Liver (tissue), 9 donors: ENCODE measurements around the gene MEF2A. TPM values are rescaled to one million over a fixed set of nuclear protein-coding genes. Genes with fewer than 3 reads are reported as not detected.

Experiments used
- DNase-seq: peaks from one replicate; pipeline ENCODE4 v3.0.0-alpha.2; 2017; ENCODE audit warnings: low spot score
- H3K27ac ChIP-seq, 2 donors: one replicate each; pipeline ENCODE4 v1.7.0; 2013; ENCODE audit warnings: inconsistent platforms in 2 of 2, low read length in 2 of 2, control low read depth in 1 of 2, low read depth in 1 of 2, mild to moderate bottlenecking in 1 of 2
- H3K27me3 ChIP-seq, 4 donors: one replicate each; pipeline versions ENCODE4 v1.6.1 to v1.7.0; 2013; ENCODE audit warnings: low read length in 3 of 4, inconsistent platforms in 1 of 4, mild to moderate bottlenecking in 1 of 4, moderate library complexity in 1 of 4; ENCODE audit not compliant: control insufficient read depth in 4 of 4, insufficient read depth in 4 of 4
- H3K36me3 ChIP-seq, 4 donors: one replicate each; pipeline versions ENCODE4 v1.6.1 to v1.7.0; 2013; ENCODE audit warnings: low read length in 3 of 4, mild to moderate bottlenecking in 3 of 4, low read depth in 1 of 4, moderate library complexity in 1 of 4; ENCODE audit not compliant: control insufficient read depth in 4 of 4, insufficient read depth in 3 of 4
- H3K4me1 ChIP-seq, 4 donors: one replicate each; pipeline versions ENCODE4 v1.6.1 to v1.7.0; 2013; ENCODE audit warnings: low read length in 3 of 4, mild to moderate bottlenecking in 3 of 4, moderate library complexity in 1 of 4; ENCODE audit not compliant: control insufficient read depth in 4 of 4, insufficient read depth in 4 of 4
- H3K4me3 ChIP-seq, 3 donors: one replicate each; pipeline versions ENCODE4 v1.6.1 to v1.7.0; 2013; ENCODE audit warnings: low read length in 3 of 3, control low read depth in 1 of 3, low read depth in 1 of 3, mild to moderate bottlenecking in 1 of 3
- H3K9ac ChIP-seq, 2 donors: one replicate each; pipeline ENCODE4 v1.7.0; 2013; ENCODE audit warnings: low read length in 2 of 2, mild to moderate bottlenecking in 2 of 2, moderate library complexity in 2 of 2, control low read depth in 1 of 2, low read depth in 1 of 2
- H3K9me3 ChIP-seq, 4 donors: one replicate each; pipeline versions ENCODE4 v1.6.1 to v1.7.0; 2013; ENCODE audit warnings: low read length in 3 of 4; ENCODE audit not compliant: control insufficient read depth in 4 of 4
- ATF3 ChIP-seq: IDR thresholded peaks from 2 replicates; pipeline ENCODE4 v1.6.1; 2016; ENCODE audit warnings: antibody characterized with exemption
- CTCF ChIP-seq: fragments of 150-350 bp; IDR thresholded peaks from 2 replicates; pipeline ENCODE4 v1.5.1; 2017; ENCODE audit warnings: improper control_type of control experiment, low read depth, low read length; ENCODE audit not compliant: missing input control
- FOXA1 ChIP-seq: IDR thresholded peaks from 2 replicates; pipeline ENCODE4 v1.6.1; 2016; ENCODE audit warnings: antibody characterized with exemption
- FOXA2 ChIP-seq: IDR thresholded peaks from 2 replicates; pipeline ENCODE4 v1.6.1; 2016; ENCODE audit warnings: antibody characterized with exemption
- JUND ChIP-seq, 2 donors: IDR thresholded peaks; 2 replicates each; pipeline ENCODE4 v1.6.1; 2016; ENCODE audit warnings: antibody characterized with exemption in 2 of 2
- RAD21 ChIP-seq, 2 donors: IDR thresholded peaks; 2 replicates each; pipeline ENCODE4 v1.6.1; 2016; ENCODE audit warnings: antibody characterized with exemption in 2 of 2, mild to moderate bottlenecking in 2 of 2
- REST ChIP-seq: IDR thresholded peaks from 2 replicates; pipeline ENCODE4 v1.6.1; 2016; ENCODE audit warnings: antibody characterized with exemption, mild to moderate bottlenecking
- TAF1 ChIP-seq: conservative IDR thresholded peaks from 2 replicates; pipeline ENCODE4 v1.6.1; 2016; ENCODE audit warnings: antibody characterized with exemption, mild to moderate bottlenecking
- ZBTB33 ChIP-seq: IDR thresholded peaks from 2 replicates; pipeline ENCODE4 v1.6.1; 2016; ENCODE audit warnings: antibody characterized with exemption
- WGBS: extraction: QIAGEN DNeasy Blood & Tissue Kit; methylation state at CpG from one replicate; pipeline ENCODE4 v1.1.7; 2013; 5-methylcytosine and 5-hydroxymethylcytosine counted together
- polyA plus RNA-seq, 2 donors: library from polyadenylated mRNA; stranded (reverse) in 1 of 2; unstranded in 1 of 2; fragments of 200-250 nt in 1 of 2; fragments of >200 nt in 1 of 2; fragmentation: Nextera tagmentation in 1 of 2; extraction: Ambion mirVana in 1 of 2; gene quantifications; one replicate each; pipeline versions ENCODE4 v1.2.1 to v1.2.3, GENCODE V29; 2013 to 2015
- total RNA-seq, 2 donors: library from RNA; depleted of rRNA; stranded (reverse); fragments of >200 nt; gene quantifications; one replicate each; pipeline ENCODE4 v1.2.3, GENCODE V29; 2014
- donor health status: healthy.
- donor health status: healthy.
- donor health status: healthy.
- donor health status: healthy.
- donor health status: healthy.

Gene MEF2A
- total and polyA plus RNA-seq, 4 donors: 8.5 to 45.9 (median 18.2) TPM

- no peaks in the 10 kb centered on the region for H3K9me3 ChIP-seq
- TF ChIP-seq FOXA1 (no peak), ATF3 (no peak), FOXA2 (no peak), REST (no peak)
- H3K4me1 ChIP-seq: peaks cover 4 to 17% (median 11%) of the 10 kb centered on the region in 4 donors
- H3K36me3 ChIP-seq: no peaks in the 10 kb centered on the region
- H3K4me3 ChIP-seq: no peak overlapping the region
- no peak overlapping the region for H3K9ac ChIP-seq
- peak overlapping the region in 1 of 2 donors; percentile 53 for H3K27ac ChIP-seq
- H3K27me3 ChIP-seq: no peaks in the 10 kb centered on the region
- no peak for DNase-seq
- WGBS: 86% methylated on average over 6 of the region's 6 CpGs
These were observed 27.3 kb downstream of the MEF2A start for GRCh38 chr15:99593070-99593469.

GRCh38 chr15:99594916-99595315 is 29.1 kb downstream of the MEF2A start:
- no peak overlapping the region for H3K27ac ChIP-seq
- DNase-seq: no peak
- no peak overlapping the region for H3K9ac ChIP-seq
- 98% methylated on average over 2 of the region's 2 CpGs for WGBS
- TF ChIP-seq ZBTB33: no peak
- no peak for TF ChIP-seq TAF1
- TF ChIP-seq RAD21 (IDR thresholded peaks at IDR 0.05): no peak
- no peak for TF ChIP-seq CTCF
- TF ChIP-seq JUND (IDR thresholded peaks at IDR 0.05): no peak
- no peak for TF ChIP-seq REST
- H3K36me3 ChIP-seq: peaks cover 0 to 2% (median 0%) of the 10 kb centered on the region in 4 donors
- peaks cover 4 to 17% (median 11%) of the 10 kb centered on the region in 4 donors for H3K4me1 ChIP-seq
- no peak overlapping the region for H3K4me3 ChIP-seq
- H3K27me3 ChIP-seq: no peaks in the 10 kb centered on the region
- no peaks in the 10 kb centered on the region for H3K9me3 ChIP-seq
